ENCODE measurements around the gene KNTC1. TPM values are rescaled to one million over a fixed set of nuclear protein-coding genes. Genes with fewer than 3 reads are reported as not detected.

Gene KNTC1
- total RNA-seq, 2 experiments from 2014 or later: 170 to 195 TPM

GRCh38 chr12:122669397-122670070, 142.5 kb downstream of the KNTC1 start:
- intact Hi-C loops (cut with micrococcal nuclease; ENCODE audit: unreplicated experiment): no loop called here
- TF ChIP-seq EZH2phosphoT487 (IDR thresholded peaks at IDR 0.05; ENCODE audit: borderline replicate concordance, low read depth, low read length) (no peak), CTCF (conservative IDR thresholded peaks at IDR 0.05; ENCODE audit: low read length) (no peak)
- no peak overlapping the region for H3K27ac ChIP-seq (ENCODE audit: low read depth, low read length, poor library complexity, severe bottlenecking)
- H4K20me1 ChIP-seq (ENCODE audit: insufficient read depth, low read length): no peaks in the 10 kb centered on the region
- no peaks in the 10 kb centered on the region for H3K4me1 ChIP-seq (ENCODE audit: insufficient read depth, low read length, poor library complexity, severe bottlenecking)
- ChIA-PET POLR2A (interaction anchor here (0.6 kb wide), 1 partner anchor 63 kb away, joined by 4 read pairs; no protein-coding TSS in a partner anchor), CTCF (ENCODE audit: unreplicated experiment) (no interaction called here)
- H3K9me3 ChIP-seq (ENCODE audit: low read length): no peaks in the 10 kb centered on the region
- H2AFZ ChIP-seq (ENCODE audit: low read length): no peak overlapping the region
- no peak for DNase-seq (ENCODE audit: low spot score)
- H3K4me2 ChIP-seq (ENCODE audit: low read length): no peak overlapping the region
- H3K36me3 ChIP-seq (ENCODE audit: insufficient read depth, low read length): no peaks in the 10 kb centered on the region
- no peak overlapping the region for H3K4me3 ChIP-seq (ENCODE audit: low read depth, low read length, poor library complexity, severe bottlenecking)
- no peaks in the 10 kb centered on the region for H3K79me2 ChIP-seq (ENCODE audit: insufficient read depth, low read depth, low read length)
- no TSS peak for BruUV-seq (replicated peaks)
- H3K9me2 ChIP-seq (ENCODE audit: insufficient read depth, low read length): no peaks in the 10 kb centered on the region

- no TSS peak for BruUV-seq (replicated peaks)
- Histone ChIP-seq H3K36me3 (ENCODE audit: insufficient read depth, low read length) (no peaks in the 10 kb centered on the region), H3K9me3 (ENCODE audit: low read length) (no peaks in the 10 kb centered on the region), H3K79me2 (ENCODE audit: insufficient read depth, low read depth, low read length) (no peaks in the 10 kb centered on the region), H3K4me3 (ENCODE audit: low read depth, low read length, poor library complexity, severe bottlenecking) (no peak overlapping the region), H4K20me1 (ENCODE audit: insufficient read depth, low read length) (no peaks in the 10 kb centered on the region), H3K4me2 (ENCODE audit: low read length) (no peak overlapping the region), H3K4me1 (ENCODE audit: insufficient read depth, low read length, poor library complexity, severe bottlenecking) (no peaks in the 10 kb centered on the region), H3K9me2 (ENCODE audit: insufficient read depth, low read length) (no peaks in the 10 kb centered on the region), H3K27ac (ENCODE audit: low read depth, low read length, poor library complexity, severe bottlenecking) (no peak overlapping the region), H2AFZ (ENCODE audit: low read length) (no peak overlapping the region)
- intact Hi-C loops (cut with micrococcal nuclease; ENCODE audit: unreplicated experiment): no loop called here
- ChIA-PET POLR2A (interaction anchor here (1.0 kb wide), 1 partner anchor 22 kb away, joined by 4 read pairs; no protein-coding TSS in a partner anchor), CTCF (ENCODE audit: unreplicated experiment) (no interaction called here)
- TF ChIP-seq CTCF (conservative IDR thresholded peaks at IDR 0.05; ENCODE audit: low read length): no peak
- TF ChIP-seq EZH2phosphoT487 (IDR thresholded peaks at IDR 0.05; ENCODE audit: borderline replicate concordance, low read depth, low read length): no peak
- no peak for DNase-seq (ENCODE audit: low spot score)
Measured at GRCh38 chr12:122672515-122672914, 145.5 kb downstream of the KNTC1 start.

Small RNA genes within 50 kb of the gene (small RNA-seq; reads per million reads assigned to genes)
- gene AC026333.1: not detected
- gene RF00411: not detected

Other genes starting within 250 kb of the KNTC1 start
- gene CLIP1, start 104.6 kb upstream of the KNTC1 start, total RNA-seq (2014; rRNA removed; shearing (Covaris generic)): 11.2 and 15.3 TPM in 2 replicates
- 25.6 and 26.2 TPM in 2 replicates for gene CLIP1, start 104.6 kb upstream of the KNTC1 start, total RNA-seq (2022)
- 46.9 and 48.7 TPM in 2 replicates for gene ZCCHC8, start 26.3 kb upstream of the KNTC1 start, total RNA-seq (2014; rRNA removed; shearing (Covaris generic))
- 68.1 and 68.6 TPM in 2 replicates for gene ZCCHC8, start 26.3 kb upstream of the KNTC1 start, total RNA-seq (2022)
- gene RSRC2, start 313 bp upstream of the KNTC1 start, total RNA-seq (2014; rRNA removed; shearing (Covaris generic)): 91.7 and 125 TPM in 2 replicates
- gene RSRC2, start 313 bp upstream of the KNTC1 start, total RNA-seq (2022): 131 and 132 TPM in 2 replicates
- gene HCAR2, start 176.1 kb downstream of the KNTC1 start, total RNA-seq (2014; rRNA removed; shearing (Covaris generic)): not detected in 2 replicates
- gene HCAR2, start 176.1 kb downstream of the KNTC1 start, total RNA-seq (2022): not detected in 2 replicates
- not detected in 2 replicates for gene HCAR3, start 189.6 kb downstream of the KNTC1 start, total RNA-seq (2014; rRNA removed; shearing (Covaris generic))
- not detected in 2 replicates for gene HCAR3, start 189.6 kb downstream of the KNTC1 start, total RNA-seq (2022)
- 0.06 TPM in 1 of 2 replicates, not detected in the other for gene HCAR1, start 203.6 kb downstream of the KNTC1 start, total RNA-seq (2014; rRNA removed; shearing (Covaris generic))
- 0.07 TPM in 1 of 2 replicates, not detected in the other for gene HCAR1, start 203.6 kb downstream of the KNTC1 start, total RNA-seq (2022)
- 42.4 and 51.4 TPM in 2 replicates for gene DENR, start 225.6 kb downstream of the KNTC1 start, total RNA-seq (2014; rRNA removed; shearing (Covaris generic))
- 77.4 and 81.8 TPM in 2 replicates for gene DENR, start 225.6 kb downstream of the KNTC1 start, total RNA-seq (2022)
- 1.6 and 1.8 TPM in 2 replicates for gene CCDC62, start 247.3 kb downstream of the KNTC1 start, total RNA-seq (2014; rRNA removed; shearing (Covaris generic))
- gene CCDC62, start 247.3 kb downstream of the KNTC1 start, total RNA-seq (2022): 1.2 and 1.5 TPM in 2 replicates